Measurements from ENCODE around the gene COL23A1. TPM values are rescaled to one million over a fixed set of nuclear protein-coding genes. Genes with fewer than 3 reads are reported as not detected.

Gene COL23A1
- total RNA-seq, 1 experiment from 2014 or later, result not detected

- no peak overlapping the region for H3K27ac ChIP-seq
- no peaks in the 10 kb centered on the region for H3K9me3 ChIP-seq (replicated peaks)
- no peak overlapping the region for H3K4me3 ChIP-seq
- no peaks in the 10 kb centered on the region for H3K27me3 ChIP-seq
- no peaks in the 10 kb centered on the region for H3K36me3 ChIP-seq
- no peak for DNase-seq
- no peaks in the 10 kb centered on the region for H3K4me1 ChIP-seq
Measured at GRCh38 chr5:178553517-178553916, 36.7 kb downstream of the COL23A1 start.

GRCh38 chr5:178551468-178551867 is 38.7 kb downstream of the COL23A1 start:
- no peaks in the 10 kb centered on the region; the same call in 1 of the 2 replicates for H3K27me3 ChIP-seq
- no peaks in the 10 kb centered on the region for H3K4me1 ChIP-seq
- H3K4me3 ChIP-seq, result no peak overlapping the region
- H3K9me3 ChIP-seq (replicated peaks), result no peaks in the 10 kb centered on the region
- no peak for DNase-seq
- no peak overlapping the region for H3K27ac ChIP-seq
- no peaks in the 10 kb centered on the region for H3K36me3 ChIP-seq

- no peaks in the 10 kb centered on the region; the same call in 1 of the 2 replicates for H3K27me3 ChIP-seq
- H3K4me1 ChIP-seq, result no peaks in the 10 kb centered on the region
- peak in 1 of 2 experiments; percentile 12 for DNase-seq
- H3K36me3 ChIP-seq, result no peaks in the 10 kb centered on the region
- H3K4me3 ChIP-seq, result no peak overlapping the region
- H3K9me3 ChIP-seq (replicated peaks), result no peaks in the 10 kb centered on the region
- no peak overlapping the region for H3K27ac ChIP-seq
Measured at GRCh38 chr5:178551059-178551458, 39.1 kb downstream of the COL23A1 start.

- no peaks in the 10 kb centered on the region; the same call in 1 of the 2 replicates for H3K27me3 ChIP-seq
- no peak overlapping the region for H3K4me3 ChIP-seq
- H3K27ac ChIP-seq, result no peak overlapping the region
- H3K4me1 ChIP-seq, result no peaks in the 10 kb centered on the region
- H3K9me3 ChIP-seq (replicated peaks), result no peaks in the 10 kb centered on the region
- H3K36me3 ChIP-seq, result no peaks in the 10 kb centered on the region
- DNase-seq, result no peak
Measured at GRCh38 chr5:178548746-178549145, 41.4 kb downstream of the COL23A1 start.

- Histone ChIP-seq H3K9me3 (replicated peaks) (no peaks in the 10 kb centered on the region), H3K36me3 (no peaks in the 10 kb centered on the region), H3K4me3 (no peak overlapping the region), H3K27me3 (no peaks in the 10 kb centered on the region; the same call in 1 of the 2 replicates), H3K4me1 (no peaks in the 10 kb centered on the region), H3K27ac (no peak overlapping the region)
- no peak for DNase-seq
Measured at GRCh38 chr5:178547753-178548415, 42.3 kb downstream of the COL23A1 start.

GRCh38 chr5:178547052-178547666 is 43.0 kb downstream of the COL23A1 start:
- Histone ChIP-seq H3K9me3 (replicated peaks) (no peaks in the 10 kb centered on the region), H3K27ac (no peak overlapping the region), H3K4me1 (no peaks in the 10 kb centered on the region), H3K36me3 (no peaks in the 10 kb centered on the region), H3K4me3 (no peak overlapping the region), H3K27me3 (no peaks in the 10 kb centered on the region; the same call in 1 of the 2 replicates)
- no peak for DNase-seq

- H3K9me3 ChIP-seq (replicated peaks), result no peaks in the 10 kb centered on the region
- H3K27ac ChIP-seq, result no peak overlapping the region
- no peak overlapping the region for H3K4me3 ChIP-seq
- no peaks in the 10 kb centered on the region for H3K36me3 ChIP-seq
- no peaks in the 10 kb centered on the region for H3K4me1 ChIP-seq
- no peaks in the 10 kb centered on the region; the same call in 1 of the 2 replicates for H3K27me3 ChIP-seq
- DNase-seq, result no peak
Measured at GRCh38 chr5:178546675-178547033, 43.5 kb downstream of the COL23A1 start.

- no peaks in the 10 kb centered on the region for H3K36me3 ChIP-seq
- no peaks in the 10 kb centered on the region for H3K4me1 ChIP-seq
- H3K27ac ChIP-seq, result no peak overlapping the region
- H3K4me3 ChIP-seq, result no peak overlapping the region
- H3K9me3 ChIP-seq (replicated peaks), result no peaks in the 10 kb centered on the region
- no peaks in the 10 kb centered on the region; the same call in 1 of the 2 replicates for H3K27me3 ChIP-seq
- no peak for DNase-seq
Measured at GRCh38 chr5:178545941-178546674, 44.1 kb downstream of the COL23A1 start.

- no peaks in the 10 kb centered on the region; the same call in 1 of the 2 replicates for H3K27me3 ChIP-seq
- no peak overlapping the region for H3K27ac ChIP-seq
- H3K36me3 ChIP-seq, result no peaks in the 10 kb centered on the region
- no peak for DNase-seq
- H3K9me3 ChIP-seq (replicated peaks), result no peaks in the 10 kb centered on the region
- no peaks in the 10 kb centered on the region for H3K4me1 ChIP-seq
- no peak overlapping the region for H3K4me3 ChIP-seq
Measured at GRCh38 chr5:178545176-178545575, 45.0 kb downstream of the COL23A1 start.

GRCh38 chr5:178544166-178544834 is 45.9 kb downstream of the COL23A1 start:
- no peak overlapping the region for H3K4me3 ChIP-seq
- no peaks in the 10 kb centered on the region for H3K36me3 ChIP-seq
- H3K27me3 ChIP-seq, result no peaks in the 10 kb centered on the region; the same call in 1 of the 2 replicates
- no peak for DNase-seq
- H3K27ac ChIP-seq, result no peak overlapping the region
- no peaks in the 10 kb centered on the region for H3K4me1 ChIP-seq
- H3K9me3 ChIP-seq (replicated peaks), result no peaks in the 10 kb centered on the region

- Histone ChIP-seq H3K4me1 (no peaks in the 10 kb centered on the region), H3K27ac (no peak overlapping the region), H3K36me3 (no peaks in the 10 kb centered on the region), H3K9me3 (replicated peaks) (no peaks in the 10 kb centered on the region), H3K27me3 (no peaks in the 10 kb centered on the region; the same call in 1 of the 2 replicates), H3K4me3 (no peak overlapping the region)
- DNase-seq, result no peak
Measured at GRCh38 chr5:178542455-178542854, 47.7 kb downstream of the COL23A1 start.

- Histone ChIP-seq H3K27ac (no peak overlapping the region), H3K4me1 (no peaks in the 10 kb centered on the region), H3K36me3 (no peaks in the 10 kb centered on the region), H3K4me3 (no peak overlapping the region), H3K9me3 (replicated peaks) (no peaks in the 10 kb centered on the region), H3K27me3 (no peaks in the 10 kb centered on the region)
- no peak for DNase-seq
Measured at GRCh38 chr5:178540526-178540925, 49.7 kb downstream of the COL23A1 start.

- Histone ChIP-seq H3K4me3 (no peak overlapping the region), H3K4me1 (no peaks in the 10 kb centered on the region), H3K27me3 (no peaks in the 10 kb centered on the region), H3K27ac (no peak overlapping the region), H3K9me3 (replicated peaks) (no peaks in the 10 kb centered on the region), H3K36me3 (no peaks in the 10 kb centered on the region)
- no peak for DNase-seq
Measured at GRCh38 chr5:178538741-178539229, 51.4 kb downstream of the COL23A1 start.

- Histone ChIP-seq H3K27me3 (no peaks in the 10 kb centered on the region), H3K9me3 (replicated peaks) (no peaks in the 10 kb centered on the region), H3K36me3 (no peaks in the 10 kb centered on the region), H3K4me3 (no peak overlapping the region), H3K4me1 (no peaks in the 10 kb centered on the region), H3K27ac (no peak overlapping the region)
- no peak for DNase-seq
Measured at GRCh38 chr5:178537467-178538371, 52.5 kb downstream of the COL23A1 start.
